ENCODE results near the gene CCSER1. TPM values are rescaled to one million over a fixed set of nuclear protein-coding genes. Genes with fewer than 3 reads are reported as not detected.

Gene CCSER1
- total RNA-seq, 2 experiments from 2014 or later = not detected

- DNase-seq (ENCODE audit: low spot score) = peak; percentile 28
- Histone ChIP-seq H3K9me3 (ENCODE audit: low read length) (no peaks in the 10 kb centered on the region), H3K4me3 (ENCODE audit: low read depth, low read length, poor library complexity, severe bottlenecking) (no peak overlapping the region), H3K4me2 (ENCODE audit: low read length) (no peak overlapping the region), H3K36me3 (ENCODE audit: insufficient read depth, low read length) (no peaks in the 10 kb centered on the region), H2AFZ (ENCODE audit: low read length) (no peak overlapping the region), H3K4me1 (ENCODE audit: insufficient read depth, low read length, poor library complexity, severe bottlenecking) (no peaks in the 10 kb centered on the region), H3K9me2 (ENCODE audit: insufficient read depth, low read length) (no peaks in the 10 kb centered on the region), H3K79me2 (ENCODE audit: insufficient read depth, low read depth, low read length) (no peaks in the 10 kb centered on the region), H4K20me1 (ENCODE audit: insufficient read depth, low read length) (no peaks in the 10 kb centered on the region), H3K27ac (ENCODE audit: low read depth, low read length, poor library complexity, severe bottlenecking) (no peak overlapping the region)
- TF ChIP-seq EZH2phosphoT487 (IDR thresholded peaks at IDR 0.05; ENCODE audit: borderline replicate concordance, low read depth, low read length) (no peak), CTCF (conservative IDR thresholded peaks at IDR 0.05; ENCODE audit: low read length) (peak; percentile 82)
- CTCF ChIA-PET (ENCODE audit: unreplicated experiment) = no interaction called here
- intact Hi-C loops (cut with micrococcal nuclease; ENCODE audit: unreplicated experiment) = no loop called here
- BruUV-seq (replicated peaks) = no TSS peak
- POLR2A ChIA-PET = no interaction called here
Observed at GRCh38 chr4:90419124-90419711, 292.0 kb downstream of the CCSER1 start.

- no peaks in the 10 kb centered on the region for H3K36me3 ChIP-seq (ENCODE audit: insufficient read depth, low read length)
- ChIA-PET CTCF (ENCODE audit: unreplicated experiment) (no interaction called here), POLR2A (no interaction called here)
- H4K20me1 ChIP-seq (ENCODE audit: insufficient read depth, low read length) = no peaks in the 10 kb centered on the region
- H2AFZ ChIP-seq (ENCODE audit: low read length) = no peak overlapping the region
- BruUV-seq (replicated peaks) = no TSS peak
- H3K4me1 ChIP-seq (ENCODE audit: insufficient read depth, low read length, poor library complexity, severe bottlenecking) = no peaks in the 10 kb centered on the region
- H3K4me3 ChIP-seq (ENCODE audit: low read depth, low read length, poor library complexity, severe bottlenecking) = no peak overlapping the region
- H3K9me3 ChIP-seq (ENCODE audit: low read length) = no peaks in the 10 kb centered on the region
- no peak for DNase-seq (ENCODE audit: low spot score)
- intact Hi-C loops (cut with micrococcal nuclease; ENCODE audit: unreplicated experiment) = no loop called here
- H3K27ac ChIP-seq (ENCODE audit: low read depth, low read length, poor library complexity, severe bottlenecking) = no peak overlapping the region
- no peak overlapping the region for H3K4me2 ChIP-seq (ENCODE audit: low read length)
- no peaks in the 10 kb centered on the region for H3K9me2 ChIP-seq (ENCODE audit: insufficient read depth, low read length)
- no peaks in the 10 kb centered on the region for H3K79me2 ChIP-seq (ENCODE audit: insufficient read depth, low read depth, low read length)
- TF ChIP-seq EZH2phosphoT487 (IDR thresholded peaks at IDR 0.05; ENCODE audit: borderline replicate concordance, low read depth, low read length) = no peak
Observed at GRCh38 chr4:90421161-90421560, 294.0 kb downstream of the CCSER1 start.

- TF ChIP-seq CTCF (conservative IDR thresholded peaks at IDR 0.05; ENCODE audit: low read length) = no peak
- no peak for TF ChIP-seq EZH2phosphoT487 (IDR thresholded peaks at IDR 0.05; ENCODE audit: borderline replicate concordance, low read depth, low read length)
- intact Hi-C loops (cut with micrococcal nuclease; ENCODE audit: unreplicated experiment) = no loop called here
- no peaks in the 10 kb centered on the region for H3K9me2 ChIP-seq (ENCODE audit: insufficient read depth, low read length)
- H4K20me1 ChIP-seq (ENCODE audit: insufficient read depth, low read length) = no peaks in the 10 kb centered on the region
- DNase-seq (ENCODE audit: low spot score) = no peak
- H3K4me3 ChIP-seq (ENCODE audit: low read depth, low read length, poor library complexity, severe bottlenecking) = no peak overlapping the region
- no peaks in the 10 kb centered on the region for H3K4me1 ChIP-seq (ENCODE audit: insufficient read depth, low read length, poor library complexity, severe bottlenecking)
- H3K27ac ChIP-seq (ENCODE audit: low read depth, low read length, poor library complexity, severe bottlenecking) = no peak overlapping the region
- H3K36me3 ChIP-seq (ENCODE audit: insufficient read depth, low read length) = no peaks in the 10 kb centered on the region
- ChIA-PET POLR2A (no interaction called here), CTCF (ENCODE audit: unreplicated experiment) (no interaction called here)
- BruUV-seq (replicated peaks) = no TSS peak
- no peak overlapping the region for H2AFZ ChIP-seq (ENCODE audit: low read length)
- no peaks in the 10 kb centered on the region for H3K9me3 ChIP-seq (ENCODE audit: low read length)
- no peak overlapping the region for H3K4me2 ChIP-seq (ENCODE audit: low read length)
- no peaks in the 10 kb centered on the region for H3K79me2 ChIP-seq (ENCODE audit: insufficient read depth, low read depth, low read length)
Observed at GRCh38 chr4:90425893-90426292, 298.7 kb downstream of the CCSER1 start.
